HG02588 (cell line): Measurements from ENCODE around the gene CENPF.

Source experiments
- ATAC-seq: cut with Tn5 transposase; IDR thresholded peaks from one replicate; pipeline ENCODE4 v1.9.1; 2021; ENCODE audit warnings: mild to moderate bottlenecking, moderate library complexity; ENCODE audit not compliant: unreplicated experiment

CENPF gene

DNA sequence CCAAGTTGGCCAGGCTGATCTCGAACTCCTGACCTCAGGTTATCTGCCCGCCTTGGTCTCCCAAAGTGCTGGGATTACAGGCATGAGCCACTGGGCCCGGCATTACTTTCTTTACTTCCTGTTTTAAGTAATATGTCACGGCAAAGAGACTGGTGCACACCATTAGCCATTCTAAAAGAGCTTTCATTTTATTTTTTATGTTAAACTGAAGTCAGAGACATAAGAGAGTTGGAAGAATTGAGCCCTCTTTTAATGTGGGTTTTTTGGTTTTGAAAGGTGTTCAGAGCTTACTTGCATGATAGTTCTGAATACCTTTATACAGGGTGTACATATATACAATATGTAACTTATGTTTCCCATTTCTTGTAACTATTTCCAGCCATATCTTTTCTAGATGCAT lies 14.3 kb downstream of the CENPF start:
- no peak for ATAC-seq

DNA sequence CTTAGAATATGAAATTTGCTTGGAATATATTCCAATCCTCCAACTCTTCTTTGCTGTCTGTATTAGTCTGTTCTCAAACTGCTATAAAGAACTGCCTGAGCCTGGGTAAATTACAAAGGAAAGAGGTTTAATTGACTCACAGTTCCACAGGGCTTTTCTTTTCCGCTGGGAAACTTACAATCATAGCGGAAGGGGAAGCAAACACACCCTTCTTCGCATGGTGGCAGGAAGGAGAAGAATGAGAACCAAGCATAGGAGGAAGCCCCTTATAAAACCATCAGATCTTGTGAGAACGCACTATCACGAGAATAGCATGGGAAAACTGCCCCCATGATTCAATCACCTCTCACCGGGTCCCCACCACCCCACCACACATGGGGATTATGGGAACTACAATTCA lies 14.8 kb downstream of the CENPF start:
- ATAC-seq: no peak

DNA sequence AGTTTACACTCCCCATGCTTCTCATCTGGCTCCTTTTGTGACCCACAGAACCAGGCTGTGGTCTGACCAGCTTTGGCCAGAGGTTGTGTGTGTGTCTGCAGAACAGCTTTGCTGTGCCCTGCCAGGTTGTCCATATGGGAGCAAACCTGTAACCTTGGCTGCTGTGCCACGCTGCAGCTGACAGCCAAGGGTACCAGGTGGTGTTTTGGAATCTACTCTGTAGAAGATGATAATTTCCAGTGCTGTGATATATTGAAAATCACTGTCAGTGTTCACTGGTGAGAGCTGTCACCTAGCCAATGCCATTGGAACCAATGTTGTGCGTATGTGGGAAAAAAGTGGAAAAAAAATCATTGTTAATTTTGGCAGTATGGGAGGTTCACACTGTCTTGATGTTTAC lies 18.2 kb downstream of the CENPF start:
- ATAC-seq: no peak

DNA sequence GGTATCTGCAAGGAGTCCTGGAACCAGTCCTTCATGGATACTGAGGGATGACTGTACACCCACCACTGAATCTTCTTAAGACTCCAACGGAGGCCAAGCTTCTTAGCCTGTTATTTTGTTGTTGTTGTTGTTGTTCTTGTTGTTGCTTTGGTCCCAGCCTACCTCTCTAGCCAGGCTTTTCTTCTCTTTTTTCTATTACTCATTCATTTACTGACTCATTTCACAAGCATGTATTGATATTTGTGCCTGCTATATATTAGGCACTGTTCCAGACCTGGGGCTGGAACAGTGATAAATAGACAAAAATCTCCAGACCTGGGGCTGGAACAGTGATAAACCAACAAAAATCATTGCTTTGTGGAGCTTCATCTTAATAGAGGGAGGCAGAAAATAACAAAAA lies 20.4 kb downstream of the CENPF start:
- ATAC-seq: no peak

DNA sequence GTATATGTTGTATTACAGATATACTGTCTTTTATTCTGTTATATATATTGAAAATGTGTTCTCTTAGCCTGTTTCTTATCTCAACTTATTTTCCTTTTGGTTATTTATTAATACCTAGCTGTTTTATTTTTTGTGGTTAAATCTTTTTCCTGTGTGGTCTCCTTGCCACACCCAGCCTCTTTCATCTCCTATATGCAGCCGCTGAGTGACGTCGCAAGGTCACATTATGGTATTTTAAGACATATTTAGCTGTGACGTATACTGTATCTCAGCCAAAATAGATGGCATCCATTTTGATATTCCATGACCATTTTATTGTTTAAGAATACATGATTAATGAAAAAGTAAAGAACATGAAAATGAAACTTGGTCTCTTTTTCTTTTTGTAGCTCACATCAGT lies 29.1 kb downstream of the CENPF start:
- no peak for ATAC-seq

DNA sequence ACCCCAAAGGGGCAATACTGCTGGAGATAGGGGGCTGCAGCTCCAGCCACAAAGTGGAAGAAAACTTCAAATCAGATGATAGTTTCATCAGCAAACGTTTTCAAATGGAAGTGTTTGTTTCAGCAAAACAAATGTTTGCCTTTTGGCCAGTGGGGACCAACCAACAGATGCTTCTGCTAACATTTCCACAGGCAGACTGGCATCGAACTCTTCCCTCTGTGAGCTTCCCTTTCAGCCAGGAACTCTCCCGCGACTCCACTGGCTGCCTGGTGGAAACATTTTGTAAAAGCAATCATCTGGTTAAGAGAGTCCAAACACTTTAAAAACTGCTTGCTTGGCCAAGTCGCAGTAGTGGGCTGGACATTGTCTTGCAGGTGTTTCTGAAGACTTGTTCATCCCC lies 30.7 kb downstream of the CENPF start:
- no peak for ATAC-seq

DNA sequence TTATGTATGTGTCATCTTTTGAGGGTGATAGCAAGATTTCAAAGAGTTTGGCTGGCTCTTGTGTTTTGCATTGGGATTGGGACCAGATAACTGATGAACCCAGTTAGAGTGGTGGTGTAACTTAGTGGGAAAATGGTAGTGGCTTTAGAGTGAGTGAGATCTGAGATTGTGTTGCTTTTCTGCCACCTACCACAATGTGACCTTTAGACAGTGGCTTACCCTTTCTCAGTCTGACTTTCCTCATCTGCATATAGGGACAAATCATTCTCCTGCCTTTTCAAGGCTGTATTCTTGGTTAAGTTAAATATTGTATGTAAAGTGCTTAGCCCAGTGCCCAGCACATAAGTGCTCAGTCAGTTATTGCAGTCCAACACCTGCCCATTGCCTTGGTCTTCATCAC lies 31.3 kb downstream of the CENPF start:
- ATAC-seq: peak; percentile 62

DNA sequence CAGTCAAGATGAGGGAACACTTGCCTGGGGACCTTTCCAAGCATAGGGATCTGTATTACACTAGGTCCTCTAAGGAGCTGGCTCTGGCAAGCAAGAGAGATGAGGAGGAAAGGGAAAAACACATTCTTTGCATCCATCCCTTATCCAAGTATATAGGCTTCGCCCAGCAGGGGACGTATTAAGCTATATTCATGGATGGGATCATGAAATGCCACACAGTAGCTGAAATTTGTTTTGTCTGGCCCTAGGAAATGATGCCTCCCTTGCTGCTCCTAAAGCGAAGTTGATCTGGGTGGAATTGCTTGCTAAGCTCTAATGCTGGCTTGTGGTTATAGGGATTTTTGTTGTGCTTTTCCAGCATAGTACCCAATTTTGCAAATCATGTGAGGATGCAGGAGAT lies 32.1 kb downstream of the CENPF start:
- ATAC-seq: no peak

DNA sequence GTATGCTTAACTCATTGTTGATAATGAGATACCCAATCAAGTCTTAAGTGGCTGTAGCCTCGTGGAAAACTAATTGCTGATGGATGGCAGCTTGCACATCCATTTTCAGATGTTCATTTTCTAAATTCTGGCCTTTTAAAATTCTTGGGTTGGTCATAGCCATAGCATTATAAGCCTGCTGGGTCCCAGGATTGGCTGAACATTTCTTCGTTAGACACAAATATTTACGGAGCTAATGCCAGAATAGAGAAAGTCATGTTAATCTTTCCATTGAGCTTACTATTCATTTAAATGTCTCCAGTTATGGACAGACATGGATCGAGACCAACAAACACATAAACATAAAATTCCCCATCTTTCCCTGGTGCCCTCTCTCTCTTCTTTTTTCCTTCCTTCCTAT lies 32.5 kb downstream of the CENPF start:
- no peak for ATAC-seq

DNA sequence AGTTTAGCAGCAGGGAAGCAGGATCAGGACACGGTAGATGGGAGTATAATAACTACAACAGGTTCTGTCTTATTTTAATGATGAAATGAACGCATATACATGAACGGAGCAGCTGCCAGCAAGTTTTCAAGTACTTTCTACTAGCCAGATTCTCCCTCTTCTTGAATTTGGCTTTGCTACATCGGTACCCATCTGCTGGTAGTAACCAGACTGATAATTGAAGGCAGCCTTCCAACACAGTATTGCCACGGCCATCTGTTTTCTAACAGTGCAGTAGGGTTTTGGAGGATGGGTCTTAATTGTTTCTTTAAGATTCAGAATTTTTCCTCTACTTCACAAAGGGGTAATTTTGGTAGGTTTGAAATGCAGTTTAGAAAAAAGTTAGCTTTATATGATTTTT lies 33.4 kb downstream of the CENPF start:
- no peak for ATAC-seq

DNA sequence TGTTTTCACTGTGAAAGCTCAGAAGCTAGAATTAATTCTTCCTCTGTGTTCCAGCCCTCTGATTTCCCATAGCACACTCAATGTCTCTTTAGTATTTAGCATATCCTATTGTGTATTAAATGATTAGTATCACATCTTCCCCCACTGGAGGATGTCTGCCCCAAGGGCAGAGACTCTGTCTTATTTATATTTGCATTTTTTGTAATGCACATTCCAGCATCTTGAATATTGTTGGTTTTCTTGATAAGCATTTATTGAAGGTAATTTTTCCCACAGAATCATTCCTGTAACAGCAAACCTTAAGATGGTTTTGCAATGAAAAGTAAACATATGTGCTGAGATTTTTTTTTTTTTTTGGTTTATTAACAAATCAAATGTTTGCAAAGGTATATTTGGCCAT lies 34.1 kb downstream of the CENPF start:
- no peak for ATAC-seq

DNA sequence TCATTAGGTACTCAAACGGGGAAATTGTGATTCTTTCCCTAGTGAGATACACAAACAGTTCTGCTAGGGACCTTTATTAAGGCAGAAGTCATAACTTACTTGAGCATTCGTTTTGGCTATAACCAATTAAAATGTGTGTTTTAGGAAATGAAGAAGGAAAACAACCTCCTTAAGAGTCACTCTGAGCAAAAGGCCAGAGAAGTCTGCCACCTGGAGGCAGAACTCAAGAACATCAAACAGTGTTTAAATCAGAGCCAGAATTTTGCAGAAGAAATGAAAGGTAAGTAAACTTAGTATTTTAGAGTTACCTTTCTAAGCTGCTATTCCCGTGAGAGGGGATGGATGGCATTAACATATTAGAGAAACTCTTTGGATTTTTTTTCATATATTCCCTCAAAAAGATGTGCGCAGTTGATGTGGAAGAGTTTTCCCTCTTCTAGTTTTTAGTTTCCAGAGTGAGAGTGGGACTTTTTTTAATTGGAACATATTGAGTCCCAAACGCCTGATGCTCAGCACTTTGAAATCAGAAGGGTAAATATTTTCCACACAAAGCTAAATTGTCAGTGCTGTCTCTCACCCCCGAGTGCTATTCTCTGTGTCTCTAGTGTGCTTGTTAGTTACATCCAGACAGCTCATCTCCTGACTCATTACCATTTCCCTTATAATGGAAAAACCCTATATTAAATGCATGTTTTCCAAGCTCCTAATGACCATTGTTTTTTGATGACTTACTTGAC lies 34.9 kb downstream of the CENPF start:
- ATAC-seq: peak; percentile 63

DNA sequence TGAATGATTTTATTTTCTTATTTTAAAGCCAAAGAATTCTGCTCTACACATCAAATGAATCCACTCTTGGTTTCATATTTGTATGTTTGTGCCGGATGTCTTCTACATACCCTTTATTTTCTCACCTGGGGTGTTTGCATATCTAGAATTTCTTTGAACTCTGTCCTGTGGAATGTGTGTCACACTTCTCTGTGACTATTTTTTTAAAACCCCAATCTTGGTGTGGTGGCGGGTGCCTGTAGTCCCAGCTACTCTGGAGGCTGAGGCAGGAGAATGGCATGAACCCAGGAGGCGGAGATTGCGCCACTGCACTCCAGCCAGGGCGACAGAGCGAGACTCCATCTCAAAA lies 35.4 kb downstream of the CENPF start:
- no peak for ATAC-seq

DNA sequence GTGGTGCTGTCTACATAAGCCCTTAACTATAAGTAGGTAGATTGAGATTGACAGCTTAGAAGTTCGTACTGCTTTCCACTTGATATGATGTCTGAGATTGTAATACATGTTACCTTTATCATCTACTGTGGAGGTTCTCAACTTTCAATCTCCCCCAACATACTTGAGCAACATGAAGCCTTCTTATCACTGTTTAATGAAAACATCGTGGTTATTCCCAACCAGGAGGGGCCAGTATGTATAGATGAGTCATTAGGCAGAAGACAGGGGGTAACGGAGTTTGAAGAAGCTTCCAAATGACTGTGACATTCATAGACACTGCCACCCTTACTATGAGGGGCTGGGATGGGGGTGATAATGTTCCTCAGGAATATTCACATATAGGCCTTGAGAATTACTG lies 36.0 kb downstream of the CENPF start:
- no peak for ATAC-seq

DNA sequence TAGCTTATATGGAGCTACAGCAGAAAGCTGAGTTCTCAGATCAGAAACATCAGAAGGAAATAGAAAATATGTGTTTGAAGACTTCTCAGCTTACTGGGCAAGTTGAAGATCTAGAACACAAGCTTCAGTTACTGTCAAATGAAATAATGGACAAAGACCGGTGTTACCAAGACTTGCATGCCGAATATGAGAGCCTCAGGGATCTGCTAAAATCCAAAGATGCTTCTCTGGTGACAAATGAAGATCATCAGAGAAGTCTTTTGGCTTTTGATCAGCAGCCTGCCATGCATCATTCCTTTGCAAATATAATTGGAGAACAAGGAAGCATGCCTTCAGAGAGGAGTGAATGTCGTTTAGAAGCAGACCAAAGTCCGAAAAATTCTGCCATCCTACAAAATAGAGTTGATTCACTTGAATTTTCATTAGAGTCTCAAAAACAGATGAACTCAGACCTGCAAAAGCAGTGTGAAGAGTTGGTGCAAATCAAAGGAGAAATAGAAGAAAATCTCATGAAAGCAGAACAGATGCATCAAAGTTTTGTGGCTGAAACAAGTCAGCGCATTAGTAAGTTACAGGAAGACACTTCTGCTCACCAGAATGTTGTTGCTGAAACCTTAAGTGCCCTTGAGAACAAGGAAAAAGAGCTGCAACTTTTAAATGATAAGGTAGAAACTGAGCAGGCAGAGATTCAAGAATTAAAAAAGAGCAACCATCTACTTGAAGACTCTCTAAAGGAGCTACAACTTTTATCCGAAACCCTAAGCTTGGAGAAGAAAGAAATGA lies 37.6 kb downstream of the CENPF start:
- no peak for ATAC-seq

DNA sequence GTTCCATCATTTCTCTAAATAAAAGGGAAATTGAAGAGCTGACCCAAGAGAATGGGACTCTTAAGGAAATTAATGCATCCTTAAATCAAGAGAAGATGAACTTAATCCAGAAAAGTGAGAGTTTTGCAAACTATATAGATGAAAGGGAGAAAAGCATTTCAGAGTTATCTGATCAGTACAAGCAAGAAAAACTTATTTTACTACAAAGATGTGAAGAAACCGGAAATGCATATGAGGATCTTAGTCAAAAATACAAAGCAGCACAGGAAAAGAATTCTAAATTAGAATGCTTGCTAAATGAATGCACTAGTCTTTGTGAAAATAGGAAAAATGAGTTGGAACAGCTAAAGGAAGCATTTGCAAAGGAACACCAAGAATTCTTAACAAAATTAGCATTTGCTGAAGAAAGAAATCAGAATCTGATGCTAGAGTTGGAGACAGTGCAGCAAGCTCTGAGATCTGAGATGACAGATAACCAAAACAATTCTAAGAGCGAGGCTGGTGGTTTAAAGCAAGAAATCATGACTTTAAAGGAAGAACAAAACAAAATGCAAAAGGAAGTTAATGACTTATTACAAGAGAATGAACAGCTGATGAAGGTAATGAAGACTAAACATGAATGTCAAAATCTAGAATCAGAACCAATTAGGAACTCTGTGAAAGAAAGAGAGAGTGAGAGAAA lies 38.4 kb downstream of the CENPF start:
- no peak for ATAC-seq

DNA sequence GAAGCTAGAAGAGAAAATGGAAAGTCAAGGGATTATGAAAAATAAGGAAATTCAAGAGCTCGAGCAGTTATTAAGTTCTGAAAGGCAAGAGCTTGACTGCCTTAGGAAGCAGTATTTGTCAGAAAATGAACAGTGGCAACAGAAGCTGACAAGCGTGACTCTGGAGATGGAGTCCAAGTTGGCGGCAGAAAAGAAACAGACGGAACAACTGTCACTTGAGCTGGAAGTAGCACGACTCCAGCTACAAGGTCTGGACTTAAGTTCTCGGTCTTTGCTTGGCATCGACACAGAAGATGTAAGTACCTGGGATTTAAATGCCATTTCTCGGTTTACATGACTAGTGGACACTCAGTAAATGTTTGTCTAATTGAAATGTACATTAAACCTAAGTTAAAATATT lies 40.0 kb downstream of the CENPF start:
- ATAC-seq: no peak

DNA sequence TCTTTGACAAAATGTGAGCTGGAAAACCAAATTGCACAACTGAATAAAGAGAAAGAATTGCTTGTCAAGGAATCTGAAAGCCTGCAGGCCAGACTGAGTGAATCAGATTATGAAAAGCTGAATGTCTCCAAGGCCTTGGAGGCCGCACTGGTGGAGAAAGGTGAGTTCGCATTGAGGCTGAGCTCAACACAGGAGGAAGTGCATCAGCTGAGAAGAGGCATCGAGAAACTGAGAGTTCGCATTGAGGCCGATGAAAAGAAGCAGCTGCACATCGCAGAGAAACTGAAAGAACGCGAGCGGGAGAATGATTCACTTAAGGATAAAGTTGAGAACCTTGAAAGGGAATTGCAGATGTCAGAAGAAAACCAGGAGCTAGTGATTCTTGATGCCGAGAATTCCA lies 42.7 kb downstream of the CENPF start:
- ATAC-seq: no peak

DNA sequence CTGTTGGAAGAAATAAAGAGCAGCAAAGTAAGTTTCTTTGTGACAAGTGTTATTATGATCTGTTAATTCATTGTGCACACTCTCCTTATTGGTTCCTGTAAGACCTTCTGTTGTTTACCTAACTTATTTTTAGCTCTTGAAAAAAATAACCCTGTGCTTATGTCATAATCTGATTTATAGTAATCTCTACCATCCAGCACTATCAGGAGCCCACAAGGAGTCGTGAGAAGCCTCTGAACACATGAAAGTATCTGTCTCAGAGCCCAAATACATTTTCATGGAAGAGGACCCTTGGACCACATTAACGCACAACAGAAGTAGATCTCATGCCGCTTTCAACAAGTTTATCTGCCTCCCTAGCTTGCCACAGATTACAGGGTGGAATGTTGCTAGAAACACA lies 45.8 kb downstream of the CENPF start:
- no peak for ATAC-seq

DNA sequence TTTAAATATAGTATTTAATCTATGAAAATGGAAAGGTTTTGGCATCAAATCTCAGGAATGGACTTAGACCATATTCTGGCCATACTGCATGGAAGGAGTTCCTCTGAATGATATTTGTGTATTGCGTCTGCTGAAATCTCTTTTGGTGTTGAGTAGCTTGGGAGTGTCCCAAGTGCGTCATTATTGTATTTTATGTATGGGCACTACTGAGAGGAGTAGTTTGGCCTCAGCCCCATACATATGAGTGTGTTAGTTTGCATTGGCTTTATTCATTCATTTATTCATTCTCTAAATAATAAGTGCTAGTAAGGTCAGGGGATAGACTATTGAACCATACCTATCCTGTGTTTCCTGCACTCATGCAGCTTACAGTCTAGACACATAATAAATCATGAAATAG lies 46.6 kb downstream of the CENPF start:
- no peak for ATAC-seq

DNA sequence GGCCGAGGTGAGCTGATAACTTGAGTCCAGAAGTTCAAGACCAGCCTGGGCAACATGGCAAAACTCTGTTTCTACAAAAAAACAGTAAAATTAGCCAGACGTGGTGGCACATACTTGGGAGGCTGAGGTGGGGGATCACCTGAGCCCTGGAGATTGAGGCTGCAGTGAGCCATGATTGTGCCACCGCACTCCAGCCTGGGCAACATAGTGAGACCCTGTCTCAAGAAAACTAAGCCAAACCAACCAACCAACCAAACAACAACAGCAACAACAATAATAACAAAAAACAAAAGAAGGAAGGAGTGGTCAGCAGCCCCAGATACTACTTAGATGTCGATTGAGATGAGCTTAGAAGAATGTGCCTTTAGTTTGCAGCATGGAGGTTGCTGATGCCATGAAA lies 47.7 kb downstream of the CENPF start:
- ATAC-seq: no peak

DNA sequence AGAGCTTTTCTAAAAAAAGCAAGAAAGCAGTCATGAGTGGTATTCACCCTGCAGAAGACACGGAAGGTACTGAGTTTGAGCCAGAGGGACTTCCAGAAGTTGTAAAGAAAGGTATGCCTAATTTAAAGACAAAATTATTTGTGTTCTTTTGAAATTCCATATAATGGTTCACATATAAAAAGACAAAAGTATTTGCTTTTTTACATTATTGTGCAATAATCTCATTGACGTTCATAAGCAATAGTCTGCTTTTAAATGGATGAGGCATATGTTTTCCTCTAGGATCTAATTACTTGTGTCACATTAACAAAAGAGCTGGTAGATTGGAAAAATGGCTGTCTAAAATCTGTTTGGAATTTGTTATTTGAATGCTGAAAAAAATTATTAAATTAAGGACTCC lies 54.3 kb downstream of the CENPF start:
- no peak for ATAC-seq
